Measurements from ENCODE around the gene RAMP1.

The RAMP1 gene

DNA sequence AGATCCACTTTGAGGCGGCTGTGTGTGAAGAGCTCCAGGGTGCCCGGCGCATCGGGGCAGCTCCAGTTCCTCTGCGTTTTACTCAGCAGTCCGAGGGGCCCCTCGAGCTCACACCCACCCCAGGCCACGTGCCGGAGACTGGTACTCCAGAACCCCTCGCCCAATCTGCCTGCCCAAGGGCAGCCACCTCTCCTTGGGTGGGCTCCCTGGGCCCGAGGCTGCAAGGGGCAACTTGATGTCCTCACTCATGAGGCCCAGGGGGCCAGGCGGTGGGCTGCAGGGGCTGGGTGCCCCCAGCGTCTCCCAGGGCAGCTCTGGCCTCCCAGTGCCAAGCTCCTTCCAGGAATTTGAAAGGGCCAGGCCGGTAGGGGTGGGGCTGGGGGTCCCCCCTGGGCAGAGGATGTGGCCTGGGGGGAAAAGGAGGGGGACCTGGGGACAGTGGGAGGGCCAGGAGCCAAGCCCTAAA lies 16.7 kb downstream of the RAMP1 start:
- Histone ChIP-seq H3K27ac (ENCODE audit: low read depth, low read length, poor library complexity, severe bottlenecking) (no peak overlapping the region), H3K4me1 (ENCODE audit: insufficient read depth, low read length, severe bottlenecking) (no peaks in the 10 kb centered on the region)
- TF ChIP-seq, protein P1, sequence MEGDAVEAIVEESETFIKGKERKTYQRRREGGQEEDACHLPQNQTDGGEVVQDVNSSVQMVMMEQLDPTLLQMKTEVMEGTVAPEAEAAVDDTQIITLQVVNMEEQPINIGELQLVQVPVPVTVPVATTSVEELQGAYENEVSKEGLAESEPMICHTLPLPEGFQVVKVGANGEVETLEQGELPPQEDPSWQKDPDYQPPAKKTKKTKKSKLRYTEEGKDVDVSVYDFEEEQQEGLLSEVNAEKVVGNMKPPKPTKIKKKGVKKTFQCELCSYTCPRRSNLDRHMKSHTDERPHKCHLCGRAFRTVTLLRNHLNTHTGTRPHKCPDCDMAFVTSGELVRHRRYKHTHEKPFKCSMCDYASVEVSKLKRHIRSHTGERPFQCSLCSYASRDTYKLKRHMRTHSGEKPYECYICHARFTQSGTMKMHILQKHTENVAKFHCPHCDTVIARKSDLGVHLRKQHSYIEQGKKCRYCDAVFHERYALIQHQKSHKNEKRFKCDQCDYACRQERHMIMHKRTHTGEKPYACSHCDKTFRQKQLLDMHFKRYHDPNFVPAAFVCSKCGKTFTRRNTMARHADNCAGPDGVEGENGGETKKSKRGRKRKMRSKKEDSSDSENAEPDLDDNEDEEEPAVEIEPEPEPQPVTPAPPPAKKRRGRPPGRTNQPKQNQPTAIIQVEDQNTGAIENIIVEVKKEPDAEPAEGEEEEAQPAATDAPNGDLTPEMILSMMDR (IDR thresholded peaks at IDR 0.05; ENCODE audit: low read length): no peak
- no peak for TF ChIP-seq EZH2 (IDR thresholded peaks at IDR 0.05; ENCODE audit: borderline replicate concordance, low read length)

GRCh38 chr2:237876532-237876931 lies 17.1 kb downstream of the RAMP1 start:
- Histone ChIP-seq H3K9me2 (ENCODE audit: low read depth, low read length) (no peaks in the 10 kb centered on the region), H4K20me1 (ENCODE audit: insufficient read depth, low read length) (no peaks in the 10 kb centered on the region), H3K27me3 (ENCODE audit: insufficient read depth, low read length) (no peaks in the 10 kb centered on the region), H3K4me3 (ENCODE audit: low read depth, low read length, poor library complexity, severe bottlenecking) (no peak overlapping the region), H3K9me3 (ENCODE audit: low read length) (no peaks in the 10 kb centered on the region), H3K4me1 (ENCODE audit: insufficient read depth, low read length, severe bottlenecking) (no peaks in the 10 kb centered on the region), H2AFZ (ENCODE audit: low read length) (no peak overlapping the region), H3K4me2 (ENCODE audit: low read length) (no peak overlapping the region), H3K9ac (ENCODE audit: low read length) (no peak overlapping the region), H3F3A (ENCODE audit: insufficient read depth, low read length) (no peaks in the 10 kb centered on the region), H3K36me3 (ENCODE audit: insufficient read depth, low read length) (no peaks in the 10 kb centered on the region), H3K27ac (ENCODE audit: low read depth, low read length, poor library complexity, severe bottlenecking) (no peak overlapping the region), H3K79me2 (ENCODE audit: insufficient read depth, low read length) (no peaks in the 10 kb centered on the region)
- TF ChIP-seq EZH2 (IDR thresholded peaks at IDR 0.05; ENCODE audit: borderline replicate concordance, low read length): no peak
- TF ChIP-seq, protein P1 (IDR thresholded peaks at IDR 0.05; ENCODE audit: low read length): no peak

More for the DNA sequence above, 16.7 kb downstream of the RAMP1 start:
- no peak overlapping the region for H3K4me2 ChIP-seq (ENCODE audit: low read length)
- no peaks in the 10 kb centered on the region for H4K20me1 ChIP-seq (ENCODE audit: insufficient read depth, low read length)
- no peaks in the 10 kb centered on the region for H3K9me3 ChIP-seq (ENCODE audit: low read length)
- no peaks in the 10 kb centered on the region for H3F3A ChIP-seq (ENCODE audit: insufficient read depth, low read length)
- H3K79me2 ChIP-seq (ENCODE audit: insufficient read depth, low read length): no peaks in the 10 kb centered on the region
- no peaks in the 10 kb centered on the region for H3K36me3 ChIP-seq (ENCODE audit: insufficient read depth, low read length)
- H3K4me3 ChIP-seq (ENCODE audit: low read depth, low read length, poor library complexity, severe bottlenecking): no peak overlapping the region
- no peaks in the 10 kb centered on the region for H3K27me3 ChIP-seq (ENCODE audit: insufficient read depth, low read length)
- no peaks in the 10 kb centered on the region for H3K9me2 ChIP-seq (ENCODE audit: low read depth, low read length)
- H2AFZ ChIP-seq (ENCODE audit: low read length): no peak overlapping the region
- no peak overlapping the region for H3K9ac ChIP-seq (ENCODE audit: low read length)

GRCh38 chr2:237876951-237877491 lies 17.6 kb downstream of the RAMP1 start:
- Histone ChIP-seq H3K9me2 (ENCODE audit: low read depth, low read length) (no peaks in the 10 kb centered on the region), H3K27me3 (ENCODE audit: insufficient read depth, low read length) (no peaks in the 10 kb centered on the region), H3K36me3 (ENCODE audit: insufficient read depth, low read length) (no peaks in the 10 kb centered on the region), H3K4me1 (ENCODE audit: insufficient read depth, low read length, severe bottlenecking) (no peaks in the 10 kb centered on the region), H3K4me2 (ENCODE audit: low read length) (no peak overlapping the region), H3K4me3 (ENCODE audit: low read depth, low read length, poor library complexity, severe bottlenecking) (no peak overlapping the region), H4K20me1 (ENCODE audit: insufficient read depth, low read length) (no peaks in the 10 kb centered on the region), H3K79me2 (ENCODE audit: insufficient read depth, low read length) (no peaks in the 10 kb centered on the region), H3K9ac (ENCODE audit: low read length) (no peak overlapping the region), H3F3A (ENCODE audit: insufficient read depth, low read length) (no peaks in the 10 kb centered on the region), H2AFZ (ENCODE audit: low read length) (no peak overlapping the region), H3K27ac (ENCODE audit: low read depth, low read length, poor library complexity, severe bottlenecking) (no peak overlapping the region), H3K9me3 (ENCODE audit: low read length) (no peaks in the 10 kb centered on the region)
- TF ChIP-seq EZH2 (IDR thresholded peaks at IDR 0.05; ENCODE audit: borderline replicate concordance, low read length): no peak
- TF ChIP-seq, protein P1 (IDR thresholded peaks at IDR 0.05; ENCODE audit: low read length): no peak

Measured in OCI-LY1 (cell line).